Measurements from ENCODE around the gene DCP1B.

The DCP1B gene

GRCh38 chr12:1927051-1927680 lies 77.1 kb downstream of the DCP1B start:
- TF ChIP-seq CTCF (IDR thresholded peaks at IDR 0.05; ENCODE audit: insufficient read depth, low read depth, low read length, missing control alignments): no peak
- no peak for DNase-seq (ENCODE audit: low read depth)
- H3K4me3 ChIP-seq (ENCODE audit: low read depth, low read length): no peak overlapping the region

GRCh38 chr12:1926251-1926657 lies 78.0 kb downstream of the DCP1B start:
- H3K4me3 ChIP-seq (ENCODE audit: low read depth, low read length): no peak overlapping the region
- TF ChIP-seq CTCF (IDR thresholded peaks at IDR 0.05; ENCODE audit: insufficient read depth, low read depth, low read length, missing control alignments): no peak
- DNase-seq (ENCODE audit: low read depth): no peak

DNA sequence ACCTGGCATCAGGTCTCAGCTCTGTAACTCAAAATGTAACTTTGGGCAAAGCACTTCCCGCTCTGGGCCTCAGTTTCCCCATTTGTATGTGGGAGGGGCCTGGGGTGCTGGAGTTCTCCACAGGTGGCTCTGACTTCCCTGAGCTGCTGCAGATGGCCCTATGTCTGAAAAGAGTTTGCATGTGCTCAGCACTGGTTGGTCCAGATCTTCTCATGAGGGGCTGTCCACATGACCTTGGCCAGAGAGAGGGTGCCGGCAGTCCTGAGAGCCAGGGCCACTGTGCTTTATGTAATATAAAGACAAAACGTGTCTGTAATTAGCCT lies 78.6 kb downstream of the DCP1B start:
- no peak overlapping the region for H3K4me3 ChIP-seq (ENCODE audit: low read depth, low read length)
- no peak for DNase-seq (ENCODE audit: low read depth)
- no peak for TF ChIP-seq CTCF (IDR thresholded peaks at IDR 0.05; ENCODE audit: insufficient read depth, low read depth, low read length, missing control alignments)

GRCh38 chr12:1924996-1925683 lies 79.1 kb downstream of the DCP1B start:
- no peak overlapping the region for H3K4me3 ChIP-seq (ENCODE audit: low read depth, low read length)
- TF ChIP-seq CTCF (IDR thresholded peaks at IDR 0.05; ENCODE audit: insufficient read depth, low read depth, low read length, missing control alignments): no peak
- no peak for DNase-seq (ENCODE audit: low read depth)

GRCh38 chr12:1922985-1923384 lies 81.3 kb downstream of the DCP1B start:
- TF ChIP-seq CTCF (IDR thresholded peaks at IDR 0.05; ENCODE audit: insufficient read depth, low read depth, low read length, missing control alignments): no peak
- peak; percentile 60 for DNase-seq (ENCODE audit: low read depth)

DNA sequence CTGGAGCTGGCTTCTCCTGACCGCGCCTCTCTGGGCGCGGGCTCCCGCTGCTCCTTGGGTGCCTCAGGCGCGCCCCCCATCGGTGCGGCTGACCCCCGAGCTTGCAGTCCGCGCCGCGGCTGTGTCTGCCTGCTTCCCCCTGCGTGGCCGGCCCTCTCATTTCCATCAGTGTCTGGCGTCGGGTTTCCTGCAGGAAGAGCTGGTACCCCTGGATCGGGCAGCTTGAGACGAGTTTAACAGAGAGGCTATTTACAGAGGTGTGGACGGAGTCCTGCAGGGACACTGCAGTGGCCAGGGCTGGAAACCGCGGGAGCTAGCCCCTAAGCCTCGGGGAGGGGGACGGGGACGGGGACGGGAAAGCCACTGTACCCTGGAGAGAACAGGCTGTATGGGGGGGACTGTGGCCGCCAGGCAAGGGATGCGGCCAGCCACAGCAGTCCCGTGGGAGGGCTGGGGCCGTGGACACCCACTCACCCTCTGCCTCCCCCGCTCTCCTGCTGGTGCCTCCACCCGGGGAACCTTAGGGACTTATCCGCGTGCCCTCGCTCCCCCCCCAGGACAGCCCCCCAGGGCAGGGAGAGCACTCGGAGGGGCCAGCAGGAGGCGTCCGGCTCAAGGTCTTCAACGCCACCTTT lies 82.1 kb downstream of the DCP1B start:
- TF ChIP-seq CTCF (IDR thresholded peaks at IDR 0.05; ENCODE audit: insufficient read depth, low read depth, low read length, missing control alignments): no peak
- no peak overlapping the region for H3K4me3 ChIP-seq (ENCODE audit: low read depth, low read length)
- DNase-seq (ENCODE audit: low read depth): no peak

More at GRCh38 chr12:1922985-1923384, 81.3 kb downstream of the DCP1B start:
- H3K4me3 ChIP-seq (ENCODE audit: low read depth, low read length): no peak overlapping the region

All from GM12865 (cell line).